ENCODE data around the gene DAB2IP.

DNA sequence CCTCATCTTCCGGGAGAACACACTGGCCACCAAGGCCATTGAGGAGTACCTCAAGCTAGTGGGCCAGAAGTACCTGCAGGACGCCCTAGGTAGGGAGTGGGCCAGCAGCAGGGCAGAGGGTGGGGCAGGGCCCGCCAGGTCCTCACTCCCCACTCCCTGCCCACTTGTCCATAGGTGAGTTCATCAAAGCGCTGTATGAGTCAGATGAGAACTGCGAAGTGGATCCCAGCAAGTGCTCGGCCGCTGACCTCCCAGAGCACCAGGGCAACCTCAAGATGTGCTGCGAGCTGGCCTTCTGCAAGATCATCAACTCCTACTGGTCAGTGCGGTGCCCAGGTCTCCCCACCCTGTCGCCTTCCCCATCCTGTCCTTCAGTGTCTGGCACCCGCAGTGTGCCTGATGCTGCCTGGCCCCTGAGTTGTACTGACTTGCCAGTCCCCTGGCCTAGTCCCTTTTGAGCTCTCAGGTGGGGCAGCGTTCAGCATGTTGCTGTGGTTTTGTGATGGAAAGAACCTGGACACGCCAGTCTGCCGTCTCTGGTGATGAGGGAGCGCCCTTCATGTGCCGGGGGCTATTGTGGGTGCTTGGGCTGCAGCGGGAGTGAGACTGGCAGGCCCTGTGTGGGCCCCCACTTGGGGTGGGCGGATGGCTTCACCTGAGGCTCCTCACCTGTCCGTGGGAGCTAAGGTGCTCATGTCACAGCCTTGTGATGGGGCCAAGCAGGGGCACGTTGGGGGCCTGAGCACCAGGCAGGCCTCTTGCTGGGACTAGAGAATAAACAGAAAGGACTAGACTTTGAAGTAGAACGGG is 112.3 kb downstream of the DAB2IP start:
- TF ChIP-seq, protein P1, sequence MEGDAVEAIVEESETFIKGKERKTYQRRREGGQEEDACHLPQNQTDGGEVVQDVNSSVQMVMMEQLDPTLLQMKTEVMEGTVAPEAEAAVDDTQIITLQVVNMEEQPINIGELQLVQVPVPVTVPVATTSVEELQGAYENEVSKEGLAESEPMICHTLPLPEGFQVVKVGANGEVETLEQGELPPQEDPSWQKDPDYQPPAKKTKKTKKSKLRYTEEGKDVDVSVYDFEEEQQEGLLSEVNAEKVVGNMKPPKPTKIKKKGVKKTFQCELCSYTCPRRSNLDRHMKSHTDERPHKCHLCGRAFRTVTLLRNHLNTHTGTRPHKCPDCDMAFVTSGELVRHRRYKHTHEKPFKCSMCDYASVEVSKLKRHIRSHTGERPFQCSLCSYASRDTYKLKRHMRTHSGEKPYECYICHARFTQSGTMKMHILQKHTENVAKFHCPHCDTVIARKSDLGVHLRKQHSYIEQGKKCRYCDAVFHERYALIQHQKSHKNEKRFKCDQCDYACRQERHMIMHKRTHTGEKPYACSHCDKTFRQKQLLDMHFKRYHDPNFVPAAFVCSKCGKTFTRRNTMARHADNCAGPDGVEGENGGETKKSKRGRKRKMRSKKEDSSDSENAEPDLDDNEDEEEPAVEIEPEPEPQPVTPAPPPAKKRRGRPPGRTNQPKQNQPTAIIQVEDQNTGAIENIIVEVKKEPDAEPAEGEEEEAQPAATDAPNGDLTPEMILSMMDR (IDR thresholded peaks at IDR 0.05) = no peak
- TF ChIP-seq POLR2A (IDR thresholded peaks at IDR 0.05) = no peak
